Activated CD4-positive, alpha-beta T cell treated with anti-CD3 and anti-CD28 coated beads, Interleukin-2, amount 10 ng/mL, durations not matched to agents 7 days and 5 days (primary cell): ENCODE results near the gene HDAC4. TPM values are rescaled to one million over a fixed set of nuclear protein-coding genes. Genes with fewer than 3 reads are reported as not detected.

Experiments used
- CTCF ChIA-PET: fragments of 350-600 bp; sonication (Branson Sonifier 250); formaldehyde crosslinking; loops from one replicate; lab custom pipeline; 2021; ENCODE audit warnings: antibody characterized with exemption; lab: Charles Lee
- POLR2A ChIA-PET: fragments of 350-600 bp; sonication (Branson Sonifier 250); formaldehyde crosslinking; loops from one replicate; lab custom pipeline; 2021; ENCODE audit warnings: antibody characterized with exemption; lab: Charles Lee
- DNase-seq: peaks from one replicate; pipeline ENCODE4 v3.0.0-alpha.2; 2020
- H3K27ac Mint-ChIP-seq: one replicate; pipeline ENCODE4 v1.8.0; 2021; ENCODE audit warnings: mild to moderate bottlenecking, moderate library complexity, mixed read lengths
- H3K27me3 Mint-ChIP-seq: one replicate; pipeline ENCODE4 v1.8.0; 2021; ENCODE audit warnings: mixed read lengths
- H3K36me3 Mint-ChIP-seq: one replicate; pipeline ENCODE4 v1.8.0; 2021; ENCODE audit warnings: low read depth, mixed read lengths
- H3K4me1 Mint-ChIP-seq: one replicate; pipeline ENCODE4 v1.8.0; 2021; ENCODE audit warnings: mixed read lengths
- H3K4me3 Mint-ChIP-seq: one replicate; pipeline ENCODE4 v1.8.0; 2021; ENCODE audit warnings: mild to moderate bottlenecking, moderate library complexity, mixed read lengths
- H3K9me3 Mint-ChIP-seq: one replicate; pipeline ENCODE4 v1.8.0; 2021; ENCODE audit warnings: mixed read lengths
- total RNA-seq, 2 experiments: library from RNA; stranded (reverse); gene quantifications; one replicate each; pipeline ENCODE4 v1.2.3, GENCODE V29; 2021

Gene HDAC4
- total RNA-seq, 2 experiments from 2014 or later = 57.1 to 68.4 TPM

DNA sequence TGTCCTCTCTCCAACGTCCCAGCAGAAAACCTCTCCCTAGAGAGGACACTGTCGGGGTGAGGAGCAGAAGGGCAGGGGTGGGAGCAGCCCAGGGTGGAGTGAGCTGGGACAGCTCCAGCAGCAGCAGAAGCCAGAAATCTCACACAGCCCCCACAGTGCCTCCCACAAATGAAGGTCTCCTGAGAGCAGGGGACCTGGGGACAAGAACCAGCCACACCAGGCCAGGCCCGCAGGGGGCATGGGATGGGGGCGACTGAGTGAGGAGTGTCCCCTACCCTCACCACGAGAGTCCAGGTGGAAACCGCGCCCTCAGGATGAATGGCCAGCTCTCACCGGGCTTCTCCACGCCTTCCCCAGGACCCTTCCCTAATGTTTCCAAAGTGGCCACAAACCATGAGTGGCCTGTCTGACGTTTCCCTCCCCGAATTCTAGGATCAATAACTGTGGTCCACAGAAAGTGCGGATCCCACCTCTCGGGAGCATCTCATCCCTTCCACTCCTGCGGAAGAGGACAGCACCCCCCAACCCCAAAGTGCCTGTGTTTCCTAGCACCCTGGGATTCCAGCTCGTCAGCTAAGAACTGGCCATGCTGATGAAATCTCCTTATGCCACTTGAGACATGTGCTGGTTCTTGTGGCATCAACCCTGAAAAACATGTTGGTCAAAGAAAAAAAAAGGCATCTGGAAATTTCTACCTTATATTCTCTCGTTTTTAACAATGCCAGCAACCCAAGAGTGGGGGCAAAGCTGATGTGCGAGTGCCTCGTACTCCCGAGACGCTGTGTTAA lies 121.1 kb downstream of the HDAC4 start:
- Mint-ChIP-seq H3K27me3 (no peaks in the 10 kb centered on the region), H3K4me3 (no peak overlapping the region), H3K9me3 (no peaks in the 10 kb centered on the region), H3K36me3 (no peaks in the 10 kb centered on the region), H3K4me1 (peaks cover 45% of the 10 kb centered on the region), H3K27ac (no peak overlapping the region)
- ChIA-PET POLR2A (no interaction called here), CTCF (interaction anchor here (1.3 to 2.1 kb wide), 4 partner anchors 9 to 101 kb away, joined by 3 to 6 read pairs (median 5); no protein-coding TSS in a partner anchor)
- no peak for DNase-seq

DNA sequence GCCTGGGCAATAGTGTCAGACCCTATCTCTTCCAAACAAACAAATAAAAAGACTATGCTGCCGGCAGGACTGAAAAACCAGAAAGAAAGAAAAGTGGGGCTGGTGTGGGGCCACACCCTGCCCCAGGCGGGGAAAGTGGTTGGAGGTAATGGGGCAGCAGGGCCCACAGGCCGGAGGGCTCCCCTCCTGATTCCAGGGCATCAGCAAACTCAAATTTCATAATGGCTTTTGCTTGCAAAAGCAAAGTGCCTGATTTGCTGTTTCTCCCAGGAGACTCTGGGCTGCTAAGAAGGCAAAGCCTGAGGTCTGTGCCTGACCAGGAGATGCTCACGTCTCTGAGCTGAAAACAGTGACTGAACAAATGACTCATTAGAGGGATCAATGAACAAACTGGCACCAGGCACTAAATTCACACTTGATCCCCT lies 121.9 kb downstream of the HDAC4 start:
- POLR2A ChIA-PET = no interaction called here
- Mint-ChIP-seq H3K27me3 (no peaks in the 10 kb centered on the region), H3K36me3 (no peaks in the 10 kb centered on the region), H3K27ac (peak overlapping the region; percentile 33), H3K4me1 (peaks cover 46% of the 10 kb centered on the region), H3K9me3 (no peaks in the 10 kb centered on the region), H3K4me3 (no peak overlapping the region)
- no peak for DNase-seq
- CTCF ChIA-PET = interaction anchor here (1.4 to 2.1 kb wide), 4 partner anchors 9 to 102 kb away, joined by 3 to 6 read pairs (median 5); no protein-coding TSS in a partner anchor

DNA sequence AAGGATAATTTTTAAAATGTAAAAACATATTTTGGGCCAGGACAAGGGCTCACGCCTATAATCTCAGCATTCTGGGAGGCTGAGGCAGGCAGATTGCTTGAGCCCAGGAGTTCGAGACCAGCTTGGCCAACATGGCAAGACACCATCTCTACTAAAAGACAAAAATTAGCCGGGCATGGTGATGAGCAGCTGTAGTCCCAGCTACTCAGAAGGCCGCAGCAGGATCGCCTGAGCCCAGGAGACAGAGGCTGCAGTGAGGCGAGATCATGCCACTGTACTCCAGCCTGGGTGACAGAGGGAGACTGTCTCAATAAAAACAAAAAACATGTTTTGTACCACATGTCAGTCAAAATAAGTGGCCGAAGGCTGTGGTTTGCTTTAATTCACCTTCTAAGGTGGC lies 122.5 kb downstream of the HDAC4 start:
- Mint-ChIP-seq H3K36me3 (peaks cover 4% of the 10 kb centered on the region), H3K9me3 (no peaks in the 10 kb centered on the region), H3K27me3 (no peaks in the 10 kb centered on the region), H3K4me3 (no peak overlapping the region), H3K27ac (peak overlapping the region; percentile 38), H3K4me1 (peaks cover 48% of the 10 kb centered on the region)
- no peak for DNase-seq
- ChIA-PET CTCF (interaction anchor here (1.4 to 2.1 kb wide), 2 partner anchors 10 to 11 kb away, joined by 3 to 6 read pairs; no protein-coding TSS in a partner anchor), POLR2A (no interaction called here)

DNA sequence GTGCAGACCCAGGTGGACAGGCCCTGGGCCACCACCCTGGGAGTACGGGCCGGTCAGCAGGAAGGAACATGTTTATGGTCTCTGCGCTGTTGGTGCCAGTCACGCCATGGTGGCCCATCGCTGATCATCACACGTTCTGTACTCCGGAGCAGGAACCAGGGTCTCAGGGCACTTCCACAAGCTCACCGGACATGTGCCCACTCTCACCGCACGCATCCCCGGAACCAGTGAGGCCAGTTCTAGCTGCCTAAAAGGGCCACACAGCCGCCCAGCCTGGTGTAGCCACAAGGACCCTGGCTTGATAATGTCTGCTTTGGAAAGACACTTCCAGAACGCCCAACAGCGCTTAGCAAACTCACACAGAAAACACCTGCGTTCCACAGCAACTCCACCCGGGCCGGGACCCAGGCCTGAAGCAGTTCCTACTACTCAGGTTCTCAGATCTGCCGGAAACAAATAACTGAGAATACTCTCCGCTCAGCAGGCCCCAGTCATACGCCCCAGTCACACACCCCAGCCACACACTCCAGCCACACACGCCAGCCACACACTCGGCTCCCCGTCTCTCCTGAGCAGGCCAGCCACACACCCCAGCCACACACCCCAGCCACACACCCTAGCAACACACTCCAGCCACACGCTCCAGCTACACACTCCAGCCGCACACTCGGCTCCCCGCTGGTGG lies 123.3 kb downstream of the HDAC4 start:
- Mint-ChIP-seq H3K36me3 (peaks cover 13% of the 10 kb centered on the region), H3K4me1 (peaks cover 54% of the 10 kb centered on the region), H3K9me3 (no peaks in the 10 kb centered on the region), H3K27ac (peak overlapping the region; percentile 76), H3K27me3 (no peaks in the 10 kb centered on the region), H3K4me3 (no peak overlapping the region)
- DNase-seq = no peak
- CTCF ChIA-PET = interaction anchor here (1.4 to 2.8 kb wide), 2 partner anchors 10 to 11 kb away, joined by 3 to 15 read pairs; no protein-coding TSS in a partner anchor
- POLR2A ChIA-PET = no interaction called here

DNA sequence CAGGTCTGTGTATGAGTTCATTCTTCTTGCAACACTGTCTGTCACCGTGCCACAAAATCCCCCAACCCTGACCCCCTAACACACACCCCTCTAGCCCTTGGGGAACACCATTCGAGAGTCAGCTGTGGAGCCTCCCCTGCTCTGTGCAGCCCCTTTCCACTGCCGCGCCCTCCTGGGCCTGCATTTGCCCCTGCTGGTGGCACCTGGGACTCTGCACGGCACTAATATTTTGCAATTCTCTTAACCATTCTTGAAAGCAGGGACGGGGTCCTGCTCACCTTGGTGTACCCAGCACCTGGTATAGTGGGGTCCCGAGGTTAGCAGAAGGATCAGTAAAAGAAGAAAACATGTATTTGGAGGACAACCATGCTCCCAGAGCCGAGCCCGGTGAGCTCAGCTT lies 124.0 kb downstream of the HDAC4 start:
- CTCF ChIA-PET = interaction anchor here (2.1 to 2.8 kb wide), 2 partner anchors 9 to 10 kb away, joined by 12 to 15 read pairs; no protein-coding TSS in a partner anchor
- Mint-ChIP-seq H3K9me3 (no peaks in the 10 kb centered on the region), H3K36me3 (peaks cover 15% of the 10 kb centered on the region), H3K27ac (peak overlapping the region; percentile 81), H3K27me3 (peaks cover 6% of the 10 kb centered on the region), H3K4me1 (peaks cover 60% of the 10 kb centered on the region), H3K4me3 (no peak overlapping the region)
- POLR2A ChIA-PET = no interaction called here
- DNase-seq = no peak

DNA sequence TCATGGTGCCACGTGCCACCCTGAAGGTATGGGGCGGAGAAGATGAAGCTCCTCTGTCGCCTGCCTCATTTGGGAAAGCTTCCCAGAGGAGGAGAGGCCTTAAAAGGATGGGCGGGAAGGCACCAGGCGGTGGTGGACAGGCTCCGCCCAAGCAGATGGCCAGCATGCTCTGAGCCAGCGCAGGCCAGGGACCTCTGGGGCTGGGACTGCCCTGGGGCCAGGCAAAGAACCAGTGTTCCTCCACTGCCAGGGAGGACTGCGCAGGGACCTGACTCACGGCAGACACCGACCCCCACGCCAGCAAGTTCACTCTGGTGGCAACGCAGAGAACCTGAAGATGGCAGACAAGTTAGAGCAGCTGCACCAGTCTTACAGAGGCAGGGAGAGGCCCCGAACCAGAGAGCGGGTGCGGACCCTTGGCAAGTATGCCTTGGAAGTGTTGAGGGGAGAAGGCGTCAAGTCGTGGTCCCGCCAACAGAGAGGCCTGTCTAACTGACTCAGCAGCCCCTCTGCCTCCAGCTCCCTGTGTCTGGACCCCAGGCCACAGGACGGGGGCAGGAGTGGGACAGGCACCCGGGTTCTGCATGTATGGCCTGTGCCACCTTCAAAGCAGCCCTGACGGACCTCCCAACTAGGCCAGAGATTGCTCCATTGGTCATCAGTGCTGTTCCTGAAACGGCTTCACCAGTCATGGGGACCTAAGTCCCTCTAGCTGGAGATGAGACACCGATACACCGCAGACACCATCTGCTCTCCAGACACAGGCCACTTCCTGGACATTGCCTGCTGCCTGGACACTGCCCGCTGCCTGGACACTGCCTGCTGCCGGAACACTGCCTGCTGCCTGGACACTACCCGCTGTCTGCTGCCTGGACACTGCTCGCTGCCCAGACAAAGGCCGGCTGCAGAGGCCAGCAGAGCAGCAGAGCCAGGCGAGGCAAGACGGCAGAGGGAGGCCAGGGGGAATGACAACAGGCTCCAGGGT lies 124.7 kb downstream of the HDAC4 start:
- CTCF ChIA-PET = interaction anchor here (0.6 to 2.8 kb wide), 8 partner anchors 9 to 126 kb away, joined by 3 to 15 read pairs (median 4); no protein-coding TSS in a partner anchor
- H3K4me1 Mint-ChIP-seq = peaks cover 64% of the 10 kb centered on the region
- H3K27ac Mint-ChIP-seq = peak overlapping the region; percentile 93
- POLR2A ChIA-PET = interaction anchor here (0.8 kb wide), 1 partner anchor 10 kb away, joined by 3 read pairs; no protein-coding TSS in a partner anchor
- no peaks in the 10 kb centered on the region for H3K9me3 Mint-ChIP-seq
- H3K36me3 Mint-ChIP-seq = peaks cover 15% of the 10 kb centered on the region
- no peak overlapping the region for H3K4me3 Mint-ChIP-seq
- H3K27me3 Mint-ChIP-seq = peaks cover 6% of the 10 kb centered on the region
- no peak for DNase-seq

DNA sequence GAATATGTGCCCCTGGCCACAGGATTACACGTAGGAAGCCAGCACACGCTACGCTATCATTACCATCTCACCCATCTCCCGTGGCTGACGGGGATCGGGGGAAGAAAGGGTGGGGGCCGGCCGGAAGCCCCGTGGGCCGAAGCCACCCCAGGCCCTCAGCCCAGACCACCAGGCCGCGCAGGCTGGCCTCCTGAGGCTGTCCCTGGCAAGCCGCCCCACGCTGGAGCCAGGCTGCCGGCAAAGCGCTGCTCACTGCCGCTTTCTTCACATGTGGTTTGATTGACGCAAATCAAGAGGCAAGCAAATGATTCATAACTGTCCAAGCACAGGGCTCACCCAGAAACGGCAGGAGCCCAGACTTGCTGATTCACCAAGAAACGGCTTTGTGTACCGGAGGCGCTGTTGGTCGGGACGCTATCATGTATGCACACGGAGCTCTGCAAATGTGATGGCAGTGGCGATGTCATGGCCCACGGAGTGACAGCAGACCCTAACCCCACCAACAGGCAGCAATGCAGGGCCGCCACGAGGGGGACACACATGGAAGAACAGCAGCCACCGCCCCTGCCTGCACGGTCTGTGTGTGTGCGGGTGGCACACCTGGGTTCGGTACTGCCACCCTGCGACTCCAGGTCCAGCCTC lies 125.7 kb downstream of the HDAC4 start:
- peaks cover 69% of the 10 kb centered on the region for H3K4me1 Mint-ChIP-seq
- ChIA-PET POLR2A (interaction anchor here (0.8 to 1.2 kb wide), 2 partner anchors 9 to 95 kb away, joined by 3 read pairs; no protein-coding TSS in a partner anchor), CTCF (interaction anchor here (0.6 to 2.8 kb wide), 10 partner anchors 9 to 127 kb away, joined by 3 to 15 read pairs (median 4); no protein-coding TSS in a partner anchor)
- H3K27ac Mint-ChIP-seq = peak overlapping the region; percentile 93
- H3K36me3 Mint-ChIP-seq = peaks cover 16% of the 10 kb centered on the region
- H3K4me3 Mint-ChIP-seq = peak overlapping the region; percentile 60
- peaks cover 6% of the 10 kb centered on the region for H3K27me3 Mint-ChIP-seq
- DNase-seq = peak; percentile 86
- no peaks in the 10 kb centered on the region for H3K9me3 Mint-ChIP-seq

DNA sequence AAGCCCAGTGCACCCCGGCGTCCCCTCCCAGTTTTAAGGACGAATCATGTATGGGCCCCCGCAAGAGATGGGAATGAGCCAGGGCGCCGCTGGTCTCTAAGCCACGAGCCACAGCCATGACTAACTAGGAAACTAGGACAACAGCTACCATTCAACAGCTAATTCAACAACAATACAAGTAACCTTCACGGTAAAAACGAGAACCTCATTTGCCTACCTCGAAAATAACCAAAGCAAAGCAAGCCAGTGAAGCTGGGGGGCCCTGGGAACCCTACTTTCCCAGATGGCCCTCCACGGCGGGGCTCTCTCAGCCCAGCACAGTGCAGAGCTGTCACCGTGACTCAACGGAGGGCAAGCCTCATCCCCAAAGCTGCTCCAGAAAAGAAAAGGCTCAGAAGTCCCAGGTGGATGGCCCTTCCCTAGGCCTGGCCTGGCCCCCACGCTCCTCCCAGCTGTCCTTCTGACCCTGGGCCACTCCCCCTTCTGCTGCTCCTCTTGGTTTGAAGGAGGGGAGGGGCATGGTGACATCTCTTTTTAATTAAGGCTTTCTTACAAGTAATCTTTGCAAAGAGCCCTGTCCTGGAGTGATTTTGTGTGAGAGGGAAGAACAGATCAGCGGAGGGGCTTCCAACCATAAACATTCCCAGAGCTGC lies 126.3 kb downstream of the HDAC4 start:
- Mint-ChIP-seq H3K4me1 (peaks cover 76% of the 10 kb centered on the region), H3K9me3 (no peaks in the 10 kb centered on the region), H3K27ac (peak overlapping the region; percentile 93), H3K27me3 (peaks cover 6% of the 10 kb centered on the region), H3K36me3 (peaks cover 18% of the 10 kb centered on the region), H3K4me3 (peak overlapping the region; percentile 60)
- no peak for DNase-seq
- ChIA-PET POLR2A (interaction anchor here (1.2 kb wide), 1 partner anchor 95 kb away, joined by 3 read pairs; no protein-coding TSS in a partner anchor), CTCF (interaction anchor here (0.9 to 2.8 kb wide), 8 partner anchors 8 to 128 kb away, joined by 3 to 15 read pairs (median 4); no protein-coding TSS in a partner anchor)

DNA sequence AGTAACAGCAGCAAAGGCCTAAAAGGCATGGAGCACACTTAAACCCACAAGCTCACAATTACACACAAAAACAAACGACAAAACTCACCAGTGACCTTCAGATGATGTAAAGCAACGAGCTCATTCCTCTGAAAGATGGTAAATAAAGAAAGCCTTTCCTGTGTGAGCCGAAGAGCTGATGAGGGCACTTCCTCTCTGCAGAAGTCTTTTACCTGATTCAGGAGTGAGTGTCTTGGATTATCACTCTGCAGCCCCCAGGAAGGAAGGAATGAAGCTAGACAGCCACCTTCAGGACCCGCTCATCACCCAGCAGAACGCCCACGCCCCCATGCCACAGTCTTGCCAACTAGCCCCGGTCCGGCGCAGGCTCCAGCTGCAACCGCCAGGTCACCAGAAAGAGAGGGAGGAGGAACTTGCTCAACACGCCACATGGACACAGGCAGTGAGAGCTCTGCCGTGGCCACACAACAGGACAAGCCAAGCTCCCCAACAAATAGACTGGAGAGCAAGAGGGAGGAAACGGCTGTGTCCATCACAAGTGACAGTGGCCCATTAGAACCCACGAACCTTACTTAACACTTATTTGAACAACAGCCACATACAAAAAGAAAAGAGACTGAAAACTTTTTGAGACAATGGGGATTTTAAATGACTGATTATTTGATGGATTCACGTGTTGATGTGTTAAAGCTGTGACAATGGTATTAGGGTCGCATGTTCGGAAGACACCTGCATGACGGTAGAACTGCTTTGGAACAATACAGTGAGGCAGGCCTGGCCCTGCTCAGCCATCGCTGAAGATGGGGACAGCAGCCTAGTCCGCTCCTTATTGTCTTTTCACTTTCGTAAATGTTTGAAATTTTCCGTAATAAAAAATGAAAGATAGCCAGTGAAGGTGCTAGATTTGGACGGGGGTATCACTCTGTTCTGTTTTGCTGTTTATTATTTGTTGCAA lies 127.3 kb downstream of the HDAC4 start:
- DNase-seq = no peak
- ChIA-PET CTCF (interaction anchor here (0.6 to 2.5 kb wide), 5 partner anchors 10 to 33 kb away, joined by 3 to 13 read pairs (median 3); no protein-coding TSS in a partner anchor), POLR2A (no interaction called here)
- H3K27ac Mint-ChIP-seq = peak overlapping the region; percentile 93
- peaks cover 86% of the 10 kb centered on the region for H3K4me1 Mint-ChIP-seq
- peaks cover 7% of the 10 kb centered on the region for H3K27me3 Mint-ChIP-seq
- H3K4me3 Mint-ChIP-seq = no peak overlapping the region
- H3K36me3 Mint-ChIP-seq = peaks cover 22% of the 10 kb centered on the region
- H3K9me3 Mint-ChIP-seq = no peaks in the 10 kb centered on the region

DNA sequence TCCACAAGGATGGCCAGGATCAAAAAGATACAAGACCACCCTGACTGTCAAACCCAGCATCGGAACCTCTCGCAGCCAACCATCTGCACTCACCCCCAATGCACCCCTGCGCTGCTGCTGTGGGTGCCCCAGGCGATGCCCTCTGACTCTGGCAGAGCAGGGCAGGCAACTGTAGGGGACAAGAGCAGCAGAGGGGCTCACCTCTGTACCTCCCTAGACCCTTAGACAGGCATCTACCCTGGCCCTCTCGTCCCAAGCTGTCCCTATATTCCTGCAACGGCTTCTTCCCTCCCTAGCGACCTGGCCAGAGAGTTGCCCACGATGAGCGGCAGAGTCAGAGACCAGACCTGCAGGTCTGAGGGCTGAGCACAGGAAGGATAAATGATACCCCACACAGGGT lies 128.2 kb downstream of the HDAC4 start:
- ChIA-PET POLR2A (no interaction called here), CTCF (interaction anchor here (0.6 to 1.4 kb wide), 3 partner anchors 11 to 25 kb away, joined by 3 read pairs; no protein-coding TSS in a partner anchor)
- no peak for DNase-seq
- Mint-ChIP-seq H3K36me3 (peaks cover 22% of the 10 kb centered on the region), H3K4me3 (no peak overlapping the region), H3K4me1 (peaks cover 87% of the 10 kb centered on the region), H3K9me3 (no peaks in the 10 kb centered on the region), H3K27me3 (peaks cover 7% of the 10 kb centered on the region), H3K27ac (peak overlapping the region; percentile 11)
